ENCODE data around the gene KLHL2.

- TF ChIP-seq GATA3 (IDR thresholded peaks at IDR 0.05; ENCODE audit: low read depth, low read length) (no peak), GATA2 (IDR thresholded peaks at IDR 0.05; ENCODE audit: low read depth, low read length) (no peak)
These were observed 40.7 kb downstream of the KLHL2 start for GRCh38 chr4:165248102-165248501.
